Measurements from ENCODE around the gene TCFL5.

TCFL5 gene

GRCh38 chr20:62832212-62832922 is 29.3 kb downstream of the TCFL5 start:
- DNase-seq: no peak

- DNase-seq: no peak
Measured at GRCh38 chr20:62831854-62832211, 29.8 kb downstream of the TCFL5 start.

- DNase-seq: no peak
Measured at GRCh38 chr20:62831361-62831788, 30.2 kb downstream of the TCFL5 start.

DNA sequence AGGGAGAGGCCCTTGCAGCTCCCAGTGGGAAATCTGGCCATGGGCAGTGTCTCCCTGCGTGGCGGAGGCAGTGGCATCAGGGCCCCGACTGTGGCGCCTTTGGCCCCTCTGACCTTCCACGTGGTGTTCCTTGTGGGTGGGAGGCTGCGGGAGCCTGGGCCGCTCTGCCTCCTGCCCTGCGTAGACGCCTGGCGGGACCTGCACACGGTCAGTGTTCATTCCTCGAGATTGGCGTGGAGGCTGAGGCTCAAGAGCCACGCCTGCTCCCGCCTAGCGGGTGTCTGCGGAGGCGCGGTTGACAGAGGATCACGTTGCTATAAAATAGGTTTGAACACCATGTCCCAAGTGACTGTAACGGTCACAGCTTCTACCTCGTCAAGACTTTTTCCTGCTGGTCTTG is 30.8 kb downstream of the TCFL5 start:
- DNase-seq: no peak

GRCh38 chr20:62830251-62830650 is 31.4 kb downstream of the TCFL5 start:
- DNase-seq: no peak

GRCh38 chr20:62829231-62830230 is 32.1 kb downstream of the TCFL5 start:
- DNase-seq: no peak

DNA sequence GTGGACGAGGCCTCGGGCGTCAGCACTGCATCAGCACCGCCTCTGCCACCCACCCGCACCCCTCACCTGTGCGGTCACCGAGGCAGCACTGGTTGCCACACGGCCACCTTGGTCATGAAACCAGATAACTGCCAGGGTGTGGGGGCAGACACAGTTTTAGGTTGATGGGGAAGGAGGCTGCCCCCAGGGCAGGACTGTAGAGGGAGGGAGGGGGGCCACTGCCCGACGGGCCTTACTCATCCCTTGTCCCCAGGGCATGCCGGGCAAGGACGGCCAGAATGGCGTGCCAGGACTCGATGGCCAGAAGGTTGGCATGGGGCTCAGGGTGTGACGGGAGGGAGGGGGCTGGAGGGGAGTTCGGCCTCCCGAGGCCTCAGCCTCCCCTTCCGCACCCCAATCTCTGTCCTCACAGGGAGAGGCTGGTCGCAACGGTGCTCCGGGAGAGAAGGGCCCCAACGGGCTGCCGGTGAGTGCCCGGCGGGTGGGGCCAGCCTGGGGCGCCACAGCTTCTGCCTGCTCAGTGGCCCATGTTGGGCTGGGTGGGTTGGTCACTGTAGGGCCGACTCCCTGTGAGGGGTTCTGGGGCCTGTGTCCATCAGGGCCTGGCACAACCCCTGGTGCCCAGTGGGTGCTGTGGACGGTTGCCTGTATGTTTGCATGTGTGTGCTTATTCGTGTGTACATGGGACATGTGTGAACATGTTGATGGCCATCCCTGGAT is 33.0 kb downstream of the TCFL5 start:
- no peak for DNase-seq

- no peak for DNase-seq
Measured at GRCh38 chr20:62828051-62828450, 33.6 kb downstream of the TCFL5 start.

DNA sequence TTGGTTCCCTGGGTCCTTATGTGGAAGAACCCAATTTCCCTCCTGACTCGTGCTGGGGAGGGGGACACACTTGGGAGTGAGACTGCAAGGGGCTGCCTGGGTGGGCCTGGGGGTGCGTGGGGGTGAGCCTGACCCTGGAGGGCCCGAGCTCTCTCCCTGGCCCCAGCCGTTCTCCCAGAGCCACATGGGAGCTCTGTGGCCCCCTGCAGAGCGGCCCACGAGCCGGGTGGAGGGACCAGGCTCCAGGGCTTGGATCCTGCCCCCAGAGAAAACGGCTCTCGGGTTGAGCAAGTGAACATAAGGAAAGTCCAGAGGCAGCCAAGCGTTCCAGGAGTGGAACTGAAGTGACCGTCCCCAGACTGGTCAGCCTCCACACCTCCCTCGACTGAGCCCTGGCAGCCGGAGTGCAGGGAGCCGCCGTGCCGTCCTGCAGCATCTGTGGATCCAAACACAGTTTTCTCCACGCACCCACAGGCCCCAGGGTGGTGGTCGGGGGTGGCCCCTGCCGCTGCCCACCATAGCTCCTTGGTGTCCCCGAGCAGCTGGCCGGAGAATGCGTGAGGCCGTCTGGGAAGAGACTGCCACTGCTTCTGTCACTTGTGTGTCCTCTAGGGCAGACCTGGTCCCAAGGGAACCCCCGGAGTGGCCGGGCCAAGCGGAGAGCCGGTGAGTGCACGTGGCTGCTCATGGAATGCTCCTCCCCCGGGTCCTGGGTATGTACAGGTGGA is 34.1 kb downstream of the TCFL5 start:
- DNase-seq: no peak

DNA sequence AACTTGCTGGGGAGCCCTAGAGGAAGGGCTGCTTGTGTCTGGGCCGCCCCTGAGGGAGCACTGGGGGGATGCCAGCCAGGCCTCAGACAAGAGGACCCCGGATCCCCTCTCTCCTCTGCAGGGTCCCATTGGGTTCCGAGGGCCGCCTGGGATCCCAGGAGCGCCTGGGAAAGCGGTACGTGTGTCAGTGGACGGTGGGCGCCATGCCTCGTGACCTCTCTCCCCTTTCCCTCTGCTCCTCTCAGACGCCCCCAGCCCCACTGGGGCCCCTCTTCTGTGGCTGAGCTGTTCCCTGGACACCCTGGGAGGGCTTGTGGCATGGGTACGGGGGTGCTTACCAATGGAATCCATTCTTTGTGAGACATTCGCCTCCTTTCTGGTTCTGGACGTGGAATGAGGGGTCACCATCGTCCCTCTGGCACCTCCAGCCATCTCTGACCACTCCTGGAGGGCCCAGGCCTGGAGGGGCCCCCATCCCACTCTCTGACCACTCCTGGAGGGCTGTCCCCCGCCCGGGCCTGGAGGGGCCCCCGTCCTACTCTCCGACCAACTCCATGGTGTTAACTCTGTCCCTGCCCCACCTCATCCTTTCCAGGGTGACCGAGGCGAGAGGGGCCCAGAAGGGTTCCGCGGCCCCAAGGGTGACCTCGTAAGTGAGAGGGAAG is 34.8 kb downstream of the TCFL5 start:
- no peak for DNase-seq

DNA sequence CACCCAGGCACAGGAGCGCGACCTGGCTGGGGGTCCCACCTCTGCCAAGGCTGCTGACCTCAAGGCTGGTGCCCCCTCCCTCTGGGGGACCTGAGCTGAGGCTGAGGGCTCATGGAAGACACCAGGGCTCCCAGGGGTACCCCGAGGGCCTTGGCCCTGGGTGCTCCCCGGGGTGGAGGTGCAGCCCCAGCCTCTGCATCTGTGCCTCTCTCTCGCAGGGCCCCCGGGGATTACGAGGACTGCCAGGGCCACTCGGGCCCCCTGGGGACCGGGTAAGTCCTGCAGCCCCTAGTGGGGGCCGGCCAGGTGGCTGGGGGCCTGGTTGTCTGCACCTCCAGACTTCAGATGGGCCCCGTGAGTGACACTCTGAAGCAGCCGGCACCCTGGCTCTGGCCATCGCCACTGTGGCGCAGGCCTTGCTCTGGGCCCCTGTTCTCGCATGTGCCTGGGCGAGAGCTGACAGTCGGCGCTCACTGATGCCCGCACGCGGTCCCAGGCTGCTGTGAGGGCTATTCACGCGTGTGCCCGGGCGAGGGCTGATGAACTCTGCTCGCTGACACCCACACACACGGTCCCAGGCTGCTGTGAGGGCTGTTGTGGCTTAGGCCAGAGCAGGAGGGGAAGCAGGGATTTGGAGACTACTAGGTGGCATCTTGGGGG is 35.5 kb downstream of the TCFL5 start:
- no peak for DNase-seq

GRCh38 chr20:62825333-62825985 is 36.2 kb downstream of the TCFL5 start:
- DNase-seq: no peak

- DNase-seq: peak; percentile 33
Measured at GRCh38 chr20:62824476-62825332, 36.9 kb downstream of the TCFL5 start.

DNA sequence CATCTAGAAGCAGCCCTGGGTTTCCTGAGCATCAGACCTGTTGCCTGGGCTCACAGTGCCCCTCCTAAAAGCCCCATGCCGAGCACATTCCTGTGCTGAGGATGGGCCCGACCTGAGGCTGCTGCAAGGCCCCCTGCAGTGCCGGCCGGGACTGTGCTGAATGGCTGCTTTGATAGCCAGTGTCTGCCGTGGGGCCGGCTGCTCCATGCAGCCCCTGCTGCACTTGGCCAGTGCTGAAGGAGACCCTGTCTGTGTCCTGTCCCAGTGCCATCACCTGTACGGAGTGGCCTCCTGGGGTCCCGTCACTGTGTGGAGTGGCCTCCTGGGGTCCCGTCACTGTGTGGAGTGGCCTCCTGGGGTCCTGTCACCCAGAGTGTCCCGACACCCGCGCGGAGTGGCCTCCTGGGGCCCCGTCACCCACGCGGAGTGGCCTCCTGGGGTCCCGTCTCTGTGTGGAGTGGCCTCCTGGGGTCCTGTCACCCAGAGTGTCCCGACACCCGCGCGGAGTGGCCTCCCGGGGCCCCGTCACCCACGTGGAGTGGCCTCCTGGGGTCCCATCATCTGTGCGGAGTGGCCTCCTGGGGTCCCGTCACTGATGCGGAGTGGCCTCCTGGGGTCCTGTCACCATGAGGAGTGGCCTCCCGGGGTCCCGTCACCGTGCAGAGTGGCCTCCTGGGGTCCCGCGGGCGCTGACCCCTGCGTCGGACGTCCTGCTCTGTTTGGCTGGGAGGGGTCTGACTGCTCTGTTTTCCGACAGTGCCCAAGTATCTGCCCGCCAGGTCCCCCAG is 37.7 kb downstream of the TCFL5 start:
- no peak for DNase-seq

DNA sequence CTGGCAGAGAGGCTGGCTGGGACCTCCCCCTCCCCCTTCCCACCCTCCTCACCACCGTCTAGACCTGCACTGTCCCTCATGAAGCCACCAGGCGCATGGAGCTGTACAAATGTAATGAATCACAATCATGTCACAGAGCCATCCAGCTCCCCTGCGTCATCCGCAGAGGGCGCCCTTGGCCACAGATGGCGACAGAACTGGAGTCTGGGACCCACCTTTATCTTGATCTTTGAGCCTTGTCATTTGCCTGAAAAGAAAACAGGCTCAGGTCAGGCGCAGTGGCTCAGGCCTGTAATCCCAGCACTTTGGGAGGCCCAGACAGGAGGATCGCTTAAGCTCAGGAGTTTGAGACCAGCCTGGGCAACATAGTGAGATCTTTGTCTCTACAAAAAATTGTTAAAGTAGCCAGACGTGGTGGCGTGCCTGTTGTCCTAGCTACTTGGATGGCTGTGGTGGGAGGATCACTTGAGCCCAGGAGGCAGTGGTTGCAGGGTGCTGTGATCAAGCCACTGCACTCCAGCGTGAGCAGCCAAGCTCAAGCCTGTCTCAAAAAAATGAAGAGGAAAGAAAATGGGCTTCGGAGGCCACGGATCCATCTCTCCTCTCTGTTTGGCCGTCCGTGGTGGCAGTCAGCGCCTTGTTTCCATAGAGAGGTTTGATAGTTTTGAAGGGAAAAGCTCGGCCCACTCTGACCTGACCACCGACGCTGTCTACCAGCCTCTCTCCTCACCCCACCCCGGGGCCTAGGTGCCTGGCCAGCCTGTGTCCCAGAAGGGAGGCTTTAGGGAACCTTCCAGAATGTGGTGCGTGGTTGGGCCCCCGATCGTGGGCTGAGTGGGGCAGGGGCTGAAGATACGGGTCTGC is 38.6 kb downstream of the TCFL5 start:
- peak; percentile 49 for DNase-seq

DNA sequence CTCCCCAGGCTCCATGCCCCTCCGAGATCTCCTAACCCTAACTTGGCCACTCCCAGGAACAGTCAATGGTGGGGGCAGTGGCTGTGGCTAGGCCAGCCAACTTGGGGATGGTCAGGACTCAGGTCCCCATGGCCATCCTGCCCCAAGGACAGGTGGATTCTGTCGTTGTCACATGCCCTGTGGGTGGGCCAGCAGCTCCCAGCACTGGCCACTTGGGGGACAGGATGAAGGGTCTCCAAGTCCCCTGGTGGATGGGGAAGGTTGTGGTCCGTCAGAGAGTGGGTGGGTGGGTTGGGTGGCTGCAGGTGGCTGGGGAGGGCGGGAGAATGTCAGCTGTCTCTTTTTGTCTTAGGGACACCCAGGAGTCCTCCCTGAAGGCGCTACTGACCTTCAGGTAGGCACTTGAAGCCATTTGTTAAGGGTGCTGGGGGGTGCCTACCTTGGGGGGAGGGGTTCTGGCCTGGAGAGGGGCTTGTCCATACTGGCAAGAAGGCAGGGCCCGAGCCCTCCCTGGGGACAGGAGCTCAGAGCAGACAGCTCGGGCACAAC is 39.3 kb downstream of the TCFL5 start:
- DNase-seq: no peak

GRCh38 chr20:62821726-62822210 is 39.9 kb downstream of the TCFL5 start:
- DNase-seq: no peak

Data from NCI-H510A (cell line).